Choroid plexus epithelial cell (primary cell): Measurements from ENCODE around the gene ERBB2.
"Not testable (repeated sequence)": the region's sequence is repeated elsewhere in the genome, so short reads cannot be mapped to it uniquely, and the experiment has no call there.

Experiments used
- DNase-seq: peaks from one replicate; pipeline ENCODE4 v3.0.0-alpha.2; 2010; ENCODE audit warnings: low read depth
- H3K4me3 ChIP-seq: 2 replicates; pipeline ENCODE4 v1.5.1; 2011; ENCODE audit warnings: low read depth, mild to moderate bottlenecking, control low read depth, low read length, moderate library complexity
- TF ChIP-seq, protein P1 (sequence below): conservative IDR thresholded peaks from 2 replicates; pipeline ENCODE4 v1.5.1; 2011; ENCODE audit warnings: low read depth, mild to moderate bottlenecking, control low read depth, inconsistent platforms, low read length, moderate library complexity

Gene ERBB2

DNA sequence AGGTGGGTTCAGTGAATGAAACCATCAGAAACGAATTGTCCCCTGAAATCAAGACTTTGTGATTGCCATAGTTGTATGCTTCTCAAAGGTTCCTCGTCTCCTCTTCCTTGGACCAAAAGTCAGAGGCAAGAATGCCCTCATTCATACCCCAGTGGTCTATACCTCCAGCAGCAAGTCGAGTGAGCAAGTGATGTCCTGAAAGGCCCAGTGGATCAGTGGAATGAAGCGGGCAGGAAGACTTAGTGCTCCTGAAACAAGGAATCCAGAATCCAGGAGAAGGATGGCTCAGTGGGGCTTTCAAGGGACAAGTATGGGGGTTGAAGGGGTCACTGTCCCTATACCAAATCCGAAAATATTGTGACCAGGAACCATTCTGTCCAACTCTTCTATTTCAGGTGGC is 5.3 kb upstream of the ERBB2 start:
- no peak for DNase-seq
- no peak overlapping the region for H3K4me3 ChIP-seq
- TF ChIP-seq, protein P1, sequence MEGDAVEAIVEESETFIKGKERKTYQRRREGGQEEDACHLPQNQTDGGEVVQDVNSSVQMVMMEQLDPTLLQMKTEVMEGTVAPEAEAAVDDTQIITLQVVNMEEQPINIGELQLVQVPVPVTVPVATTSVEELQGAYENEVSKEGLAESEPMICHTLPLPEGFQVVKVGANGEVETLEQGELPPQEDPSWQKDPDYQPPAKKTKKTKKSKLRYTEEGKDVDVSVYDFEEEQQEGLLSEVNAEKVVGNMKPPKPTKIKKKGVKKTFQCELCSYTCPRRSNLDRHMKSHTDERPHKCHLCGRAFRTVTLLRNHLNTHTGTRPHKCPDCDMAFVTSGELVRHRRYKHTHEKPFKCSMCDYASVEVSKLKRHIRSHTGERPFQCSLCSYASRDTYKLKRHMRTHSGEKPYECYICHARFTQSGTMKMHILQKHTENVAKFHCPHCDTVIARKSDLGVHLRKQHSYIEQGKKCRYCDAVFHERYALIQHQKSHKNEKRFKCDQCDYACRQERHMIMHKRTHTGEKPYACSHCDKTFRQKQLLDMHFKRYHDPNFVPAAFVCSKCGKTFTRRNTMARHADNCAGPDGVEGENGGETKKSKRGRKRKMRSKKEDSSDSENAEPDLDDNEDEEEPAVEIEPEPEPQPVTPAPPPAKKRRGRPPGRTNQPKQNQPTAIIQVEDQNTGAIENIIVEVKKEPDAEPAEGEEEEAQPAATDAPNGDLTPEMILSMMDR: no peak

DNA sequence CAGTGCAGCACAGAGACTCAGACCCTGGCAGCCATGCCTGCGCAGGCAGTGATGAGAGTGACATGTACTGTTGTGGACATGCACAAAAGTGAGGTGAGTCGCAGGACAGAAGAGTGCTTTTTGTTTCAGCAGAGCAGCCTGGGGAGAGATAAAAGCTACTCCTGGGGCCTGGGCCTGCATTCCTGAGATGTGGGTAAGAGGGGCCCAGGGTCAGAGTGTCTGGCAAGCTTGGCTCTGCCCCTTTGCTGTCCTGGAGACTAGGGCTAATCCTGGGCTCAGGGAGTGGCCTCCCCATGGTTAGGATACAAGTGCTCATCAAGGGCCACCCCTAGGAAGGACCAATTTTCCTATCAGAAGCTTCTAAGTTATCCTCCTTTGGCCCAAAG is 4.8 kb upstream of the ERBB2 start:
- TF ChIP-seq, protein P1: no peak
- H3K4me3 ChIP-seq: no peak overlapping the region
- no peak for DNase-seq

DNA sequence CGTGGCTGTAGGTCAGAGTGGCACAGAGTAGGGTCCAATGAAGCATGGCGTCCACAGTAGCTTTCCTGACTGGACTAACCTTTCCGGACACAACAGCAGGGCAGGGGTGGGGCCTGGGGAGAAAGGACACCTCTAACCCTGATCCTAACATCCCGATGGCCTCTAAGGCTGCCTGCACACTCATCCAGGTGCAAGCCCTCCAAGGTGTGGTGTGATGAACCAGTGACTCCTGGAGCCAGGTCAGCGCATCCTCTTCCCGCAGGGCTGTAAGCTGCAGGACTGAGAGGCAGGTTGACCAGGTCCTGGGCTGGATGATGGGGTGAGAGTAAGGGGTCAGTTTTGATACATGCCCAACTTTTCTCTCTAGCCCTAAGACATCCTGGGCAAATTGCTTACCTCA is 3.1 kb upstream of the ERBB2 start:
- TF ChIP-seq, protein P1: no peak

DNA sequence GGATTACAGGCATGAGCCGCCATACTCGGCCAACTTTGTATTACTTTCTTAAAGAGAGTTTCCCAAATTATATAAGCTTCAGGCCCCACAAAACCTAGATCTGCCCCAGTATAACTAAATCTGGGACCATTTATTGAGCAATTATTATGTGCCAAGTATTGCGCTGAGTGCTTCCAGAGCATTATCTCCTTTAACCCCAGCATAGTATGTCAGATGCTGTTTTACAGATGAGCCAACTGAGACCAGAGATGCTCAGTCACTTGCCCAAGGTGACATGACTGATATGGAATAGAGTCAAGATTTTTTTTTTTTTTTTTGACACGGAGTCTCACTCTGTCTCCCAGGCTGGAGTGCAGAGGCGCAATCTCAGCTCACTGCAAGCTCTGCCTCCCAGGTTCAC is 1.9 kb upstream of the ERBB2 start:
- no peak overlapping the region for H3K4me3 ChIP-seq
- DNase-seq: no peak
- TF ChIP-seq, protein P1: no peak

More for the DNA sequence above, 3.1 kb upstream of the ERBB2 start:
- no peak overlapping the region for H3K4me3 ChIP-seq
- no peak for DNase-seq

DNA sequence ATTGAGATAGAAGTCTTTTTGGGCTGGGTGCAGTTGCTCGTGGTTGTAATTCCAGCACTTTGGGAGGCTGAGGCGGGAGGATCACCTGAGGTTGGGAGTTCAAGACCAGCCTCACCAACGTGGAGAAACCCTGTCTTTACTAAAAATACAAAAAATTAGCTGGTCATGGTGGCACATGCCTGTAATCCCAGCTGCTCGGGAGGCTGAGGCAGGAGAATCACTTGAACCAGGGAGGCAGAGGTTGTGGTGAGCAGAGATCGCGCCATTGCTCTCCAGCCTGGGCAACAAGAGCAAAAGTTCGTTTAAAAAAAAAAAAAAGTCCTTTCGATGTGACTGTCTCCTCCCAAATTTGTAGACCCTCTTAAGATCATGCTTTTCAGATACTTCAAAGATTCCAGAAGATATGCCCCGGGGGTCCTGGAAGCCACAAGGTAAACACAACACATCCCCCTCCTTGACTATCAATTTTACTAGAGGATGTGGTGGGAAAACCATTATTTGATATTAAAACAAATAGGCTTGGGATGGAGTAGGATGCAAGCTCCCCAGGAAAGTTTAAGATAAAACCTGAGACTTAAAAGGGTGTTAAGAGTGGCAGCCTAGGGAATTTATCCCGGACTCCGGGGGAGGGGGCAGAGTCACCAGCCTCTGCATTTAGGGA is 577 bp upstream of the ERBB2 start:
- H3K4me3 ChIP-seq: peak overlapping the region; percentile 82
- DNase-seq: not testable (repeated sequence)

DNA sequence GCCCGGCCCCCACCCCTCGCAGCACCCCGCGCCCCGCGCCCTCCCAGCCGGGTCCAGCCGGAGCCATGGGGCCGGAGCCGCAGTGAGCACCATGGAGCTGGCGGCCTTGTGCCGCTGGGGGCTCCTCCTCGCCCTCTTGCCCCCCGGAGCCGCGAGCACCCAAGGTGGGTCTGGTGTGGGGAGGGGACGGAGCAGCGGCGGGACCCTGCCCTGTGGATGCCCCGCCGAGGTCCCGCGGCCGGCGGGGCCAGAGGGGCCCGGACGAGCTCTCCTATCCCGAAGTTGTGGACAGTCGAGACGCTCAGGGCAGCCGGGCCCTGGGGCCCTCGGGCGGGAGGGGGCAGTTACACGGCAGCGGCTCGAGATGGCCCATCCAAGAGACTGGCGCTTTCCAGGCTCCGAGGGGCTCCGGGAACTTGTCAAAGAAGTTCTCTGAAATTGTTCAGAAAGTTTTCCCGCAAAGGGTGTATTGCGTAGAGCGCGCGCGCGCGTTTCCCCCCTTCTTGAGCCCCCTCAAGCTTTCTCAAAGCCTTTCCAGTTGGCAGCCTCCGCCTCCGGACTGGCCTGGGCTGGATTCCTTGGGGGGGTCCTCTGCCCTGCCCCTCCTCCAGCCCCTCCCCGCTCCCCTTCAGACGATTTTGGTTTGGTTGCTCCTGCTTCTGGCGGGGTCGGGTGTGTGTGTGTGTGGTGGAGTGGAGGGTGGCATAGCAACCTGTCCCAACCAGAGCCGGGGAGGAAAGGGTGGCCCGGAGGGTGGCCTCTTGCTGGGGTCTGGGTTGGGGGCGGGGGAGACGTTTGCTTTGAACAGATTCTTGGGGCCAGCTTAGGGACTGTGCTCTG is 504 bp downstream of the ERBB2 start:
- peak; percentile 22 for DNase-seq
- TF ChIP-seq, protein P1: no peak
- H3K4me3 ChIP-seq: peak overlapping the region; percentile 82

DNA sequence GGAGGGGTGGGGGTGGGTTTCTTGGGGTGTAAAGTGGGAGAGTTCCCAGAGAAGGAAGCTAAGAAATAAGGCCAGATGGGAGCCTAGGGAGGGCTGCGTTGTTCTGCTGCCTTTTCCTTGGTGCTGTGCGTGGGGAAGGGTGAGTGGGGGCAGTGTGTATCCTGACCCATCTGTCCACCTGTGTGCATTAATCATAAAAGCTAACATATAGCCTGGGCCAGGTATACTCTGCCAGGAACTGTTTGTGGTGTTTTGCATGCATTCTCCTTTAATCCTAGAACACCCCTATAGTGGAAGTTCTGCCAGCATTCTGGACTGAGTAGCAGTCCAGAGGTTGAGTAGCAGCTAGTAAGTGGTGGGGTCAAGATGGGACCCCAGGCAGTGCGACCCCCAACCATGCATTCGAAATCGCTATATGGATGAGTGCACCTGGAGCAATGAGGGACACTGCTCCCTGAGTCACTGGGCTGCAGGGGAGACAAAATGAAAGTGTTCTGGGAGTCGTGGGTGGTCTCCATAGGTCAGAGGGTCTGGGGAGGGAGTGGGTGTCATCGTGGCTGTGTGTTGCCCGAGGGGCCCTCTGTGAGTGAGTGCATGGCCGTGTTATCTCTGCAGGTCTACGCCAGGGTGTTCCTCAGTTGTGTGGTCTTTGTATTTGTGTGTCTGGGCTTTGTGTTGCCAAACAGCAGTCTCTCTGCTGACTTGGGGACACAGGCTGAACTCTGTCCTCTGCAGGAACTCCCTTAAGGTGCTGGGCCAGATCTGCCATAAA is 1.3 kb downstream of the ERBB2 start:
- no peak for DNase-seq
- peak overlapping the region; percentile 82 for H3K4me3 ChIP-seq
- TF ChIP-seq, protein P1: no peak
